ENCODE measurements around the gene TRIM27.

- TF ChIP-seq, protein P1, sequence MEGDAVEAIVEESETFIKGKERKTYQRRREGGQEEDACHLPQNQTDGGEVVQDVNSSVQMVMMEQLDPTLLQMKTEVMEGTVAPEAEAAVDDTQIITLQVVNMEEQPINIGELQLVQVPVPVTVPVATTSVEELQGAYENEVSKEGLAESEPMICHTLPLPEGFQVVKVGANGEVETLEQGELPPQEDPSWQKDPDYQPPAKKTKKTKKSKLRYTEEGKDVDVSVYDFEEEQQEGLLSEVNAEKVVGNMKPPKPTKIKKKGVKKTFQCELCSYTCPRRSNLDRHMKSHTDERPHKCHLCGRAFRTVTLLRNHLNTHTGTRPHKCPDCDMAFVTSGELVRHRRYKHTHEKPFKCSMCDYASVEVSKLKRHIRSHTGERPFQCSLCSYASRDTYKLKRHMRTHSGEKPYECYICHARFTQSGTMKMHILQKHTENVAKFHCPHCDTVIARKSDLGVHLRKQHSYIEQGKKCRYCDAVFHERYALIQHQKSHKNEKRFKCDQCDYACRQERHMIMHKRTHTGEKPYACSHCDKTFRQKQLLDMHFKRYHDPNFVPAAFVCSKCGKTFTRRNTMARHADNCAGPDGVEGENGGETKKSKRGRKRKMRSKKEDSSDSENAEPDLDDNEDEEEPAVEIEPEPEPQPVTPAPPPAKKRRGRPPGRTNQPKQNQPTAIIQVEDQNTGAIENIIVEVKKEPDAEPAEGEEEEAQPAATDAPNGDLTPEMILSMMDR (IDR thresholded peaks at IDR 0.05) = no peak
- TF ChIP-seq POLR2A (IDR thresholded peaks at IDR 0.05) = no peak
Observed at GRCh38 chr6:28906669-28907068, 17.1 kb downstream of the TRIM27 start.
